GM12865 (cell line): ENCODE data around the gene BMPR2.
"Not testable (repeated sequence)": the region's sequence is repeated elsewhere in the genome, so short reads cannot be mapped to it uniquely, and the experiment has no call there.

Experiments
- DNase-seq: peaks from one replicate; pipeline ENCODE4 v3.0.0; 2010; ENCODE audit warnings: low read depth
- H3K4me3 ChIP-seq: 2 replicates; pipeline ENCODE4 v1.5.1; 2011; ENCODE audit warnings: mild to moderate bottlenecking, low read depth, low read length, control low read depth
- TF ChIP-seq, protein P1 (sequence below): IDR thresholded peaks from 2 replicates; pipeline ENCODE4 v1.5.1; 2011; ENCODE audit warnings: low read length, control low read depth, low read depth, inconsistent platforms; ENCODE audit not compliant: insufficient read depth; ENCODE audit errors: missing control alignments

The BMPR2 gene

DNA sequence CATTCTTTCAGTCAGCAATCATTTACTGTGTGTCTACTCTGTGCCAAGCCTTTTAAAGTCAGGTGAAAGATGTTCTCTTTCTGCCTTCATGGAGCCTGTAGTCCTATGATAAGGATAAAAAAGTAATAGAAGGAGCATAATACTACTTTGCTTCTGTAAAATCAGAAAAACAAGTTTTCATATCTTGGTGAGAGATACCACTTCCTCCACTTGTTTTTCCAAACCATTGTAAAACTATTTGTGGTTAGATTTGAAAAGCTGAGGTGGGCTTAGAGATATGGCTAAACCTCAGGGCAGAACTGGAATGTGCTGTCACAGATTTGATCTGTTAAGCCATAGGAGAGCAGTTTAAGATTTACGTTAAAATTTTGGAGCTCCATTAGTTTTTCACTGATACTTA lies 153.9 kb downstream of the BMPR2 start:
- no peak overlapping the region for H3K4me3 ChIP-seq
- TF ChIP-seq, protein P1, sequence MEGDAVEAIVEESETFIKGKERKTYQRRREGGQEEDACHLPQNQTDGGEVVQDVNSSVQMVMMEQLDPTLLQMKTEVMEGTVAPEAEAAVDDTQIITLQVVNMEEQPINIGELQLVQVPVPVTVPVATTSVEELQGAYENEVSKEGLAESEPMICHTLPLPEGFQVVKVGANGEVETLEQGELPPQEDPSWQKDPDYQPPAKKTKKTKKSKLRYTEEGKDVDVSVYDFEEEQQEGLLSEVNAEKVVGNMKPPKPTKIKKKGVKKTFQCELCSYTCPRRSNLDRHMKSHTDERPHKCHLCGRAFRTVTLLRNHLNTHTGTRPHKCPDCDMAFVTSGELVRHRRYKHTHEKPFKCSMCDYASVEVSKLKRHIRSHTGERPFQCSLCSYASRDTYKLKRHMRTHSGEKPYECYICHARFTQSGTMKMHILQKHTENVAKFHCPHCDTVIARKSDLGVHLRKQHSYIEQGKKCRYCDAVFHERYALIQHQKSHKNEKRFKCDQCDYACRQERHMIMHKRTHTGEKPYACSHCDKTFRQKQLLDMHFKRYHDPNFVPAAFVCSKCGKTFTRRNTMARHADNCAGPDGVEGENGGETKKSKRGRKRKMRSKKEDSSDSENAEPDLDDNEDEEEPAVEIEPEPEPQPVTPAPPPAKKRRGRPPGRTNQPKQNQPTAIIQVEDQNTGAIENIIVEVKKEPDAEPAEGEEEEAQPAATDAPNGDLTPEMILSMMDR: no peak
- DNase-seq: no peak

DNA sequence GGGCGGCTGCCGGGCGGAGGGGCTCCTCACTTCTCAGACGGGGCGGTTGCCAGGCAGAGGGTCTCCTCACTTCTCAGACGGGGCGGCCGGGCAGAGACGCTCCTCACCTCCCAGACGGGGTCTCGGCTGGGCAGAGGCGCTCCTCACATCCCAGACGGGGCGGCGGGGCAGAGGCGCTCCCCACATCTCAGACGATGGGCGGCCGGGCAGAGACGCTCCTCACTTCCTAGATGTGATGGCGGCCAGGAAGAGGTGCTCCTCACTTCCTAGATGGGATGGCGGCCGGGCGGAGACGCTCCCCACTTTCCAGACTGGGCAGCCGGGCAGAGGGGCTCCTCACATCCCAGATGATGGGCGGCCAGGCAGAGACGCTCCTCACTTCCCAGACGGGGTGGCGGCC lies 159.2 kb downstream of the BMPR2 start:
- not testable (repeated sequence) for DNase-seq, H3K4me3 ChIP-seq

DNA sequence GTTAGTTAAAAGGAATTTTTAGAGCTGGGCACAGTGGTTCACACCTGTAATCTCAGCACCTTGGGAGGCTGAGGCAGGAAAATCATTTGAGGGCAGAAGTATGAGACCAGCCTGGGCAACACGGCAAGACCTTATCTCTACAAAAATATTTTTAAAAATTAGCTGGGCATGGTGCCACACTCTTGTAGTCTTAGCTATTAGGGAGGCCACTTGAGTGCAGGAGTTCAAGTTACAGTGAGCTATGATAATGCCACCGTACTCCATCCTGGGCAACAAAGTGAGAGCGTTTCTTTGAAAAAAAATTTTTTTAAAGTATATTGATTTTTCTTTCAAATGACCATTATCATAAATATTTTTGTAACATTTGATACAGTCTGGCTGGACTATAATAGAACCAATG lies 165.0 kb downstream of the BMPR2 start:
- DNase-seq: no peak
- TF ChIP-seq, protein P1: no peak
- no peak overlapping the region for H3K4me3 ChIP-seq

DNA sequence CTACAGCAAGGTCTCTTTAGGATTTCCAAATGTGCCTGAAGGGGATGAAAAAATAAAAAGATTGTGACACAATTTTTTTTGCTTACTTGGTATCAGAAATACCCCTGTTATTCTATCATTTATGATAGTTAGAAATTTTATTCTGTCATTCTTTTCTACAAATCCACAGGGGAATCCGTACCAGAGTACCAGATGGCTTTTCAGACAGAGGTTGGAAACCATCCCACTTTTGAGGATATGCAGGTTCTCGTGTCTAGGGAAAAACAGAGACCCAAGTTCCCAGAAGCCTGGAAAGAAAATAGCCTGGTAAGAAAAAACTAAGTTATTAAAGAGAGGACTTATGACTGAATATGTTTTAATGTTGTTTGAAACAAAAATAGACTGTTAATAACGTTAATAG lies 166.0 kb downstream of the BMPR2 start:
- no peak overlapping the region for H3K4me3 ChIP-seq
- no peak for DNase-seq
- TF ChIP-seq, protein P1: no peak

DNA sequence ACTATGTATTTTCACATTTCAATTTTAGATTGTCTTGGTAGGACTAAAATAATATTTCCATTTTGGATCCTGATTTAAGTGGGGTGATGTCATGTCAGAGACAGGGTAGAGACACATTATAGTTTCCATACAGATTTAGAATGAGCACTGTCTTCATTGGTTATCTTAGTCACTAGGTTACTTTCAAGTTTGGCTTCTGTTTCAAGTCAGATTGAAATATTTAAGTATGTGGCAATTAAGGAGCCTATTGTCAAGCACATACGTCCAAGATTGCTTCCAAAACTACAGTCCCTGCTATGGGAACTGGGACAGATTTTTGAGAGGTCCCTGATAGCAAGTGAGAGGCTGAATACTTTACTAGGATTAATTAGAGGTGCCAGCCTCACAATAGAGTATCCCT lies 169.4 kb downstream of the BMPR2 start:
- peak; percentile 5 for DNase-seq
- TF ChIP-seq, protein P1: no peak
- H3K4me3 ChIP-seq: no peak overlapping the region

DNA sequence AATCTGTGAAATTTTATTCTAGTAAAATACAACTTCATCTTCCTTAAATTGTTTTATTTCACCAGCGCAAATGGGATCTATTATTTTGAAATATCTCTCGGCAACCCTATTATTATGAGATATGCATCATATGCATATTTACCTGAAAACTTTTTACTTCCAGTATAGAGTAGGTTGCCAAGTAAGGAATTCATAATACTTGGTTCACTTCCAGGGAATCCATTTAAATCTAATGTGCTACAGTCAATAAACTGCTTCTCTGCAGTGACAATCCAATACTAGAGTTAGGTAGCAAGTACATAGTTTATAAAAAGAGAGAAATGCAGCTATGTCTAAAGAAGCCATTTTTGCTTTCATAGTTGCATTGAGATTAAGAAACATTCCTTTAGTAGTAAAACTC lies 169.8 kb downstream of the BMPR2 start:
- H3K4me3 ChIP-seq: no peak overlapping the region
- TF ChIP-seq, protein P1: no peak
- no peak for DNase-seq

DNA sequence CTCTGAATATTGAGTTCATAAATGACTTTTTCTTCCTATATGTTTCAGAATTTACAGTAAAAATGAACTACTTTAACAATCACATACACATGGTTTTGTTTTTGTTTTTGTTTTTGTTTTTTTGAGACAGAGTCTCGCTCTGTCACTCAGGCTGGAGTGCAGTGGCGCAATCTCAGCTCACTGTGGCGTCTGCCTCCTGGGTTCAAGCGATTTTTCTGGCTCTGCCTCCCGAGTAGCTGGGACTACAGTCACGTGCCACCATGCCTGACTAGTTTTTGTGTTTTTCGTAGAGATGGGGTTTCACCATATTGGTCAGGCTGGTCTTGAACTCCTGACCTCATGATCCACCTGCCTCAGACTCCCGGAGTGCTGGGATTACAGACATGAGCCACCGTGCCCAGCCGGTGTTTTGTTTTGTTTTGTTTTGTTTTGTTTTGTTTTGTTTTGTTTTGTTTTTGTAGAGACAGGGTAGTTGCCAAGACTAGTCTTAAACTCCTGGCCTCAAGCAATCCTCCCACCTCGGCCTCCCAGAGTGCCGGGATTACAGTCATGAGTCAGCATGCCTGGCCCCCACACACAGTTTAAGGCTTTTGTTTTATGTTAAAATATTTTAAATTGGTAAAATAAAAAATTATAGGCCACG lies 170.5 kb downstream of the BMPR2 start:
- not testable (repeated sequence) for H3K4me3 ChIP-seq, DNase-seq

DNA sequence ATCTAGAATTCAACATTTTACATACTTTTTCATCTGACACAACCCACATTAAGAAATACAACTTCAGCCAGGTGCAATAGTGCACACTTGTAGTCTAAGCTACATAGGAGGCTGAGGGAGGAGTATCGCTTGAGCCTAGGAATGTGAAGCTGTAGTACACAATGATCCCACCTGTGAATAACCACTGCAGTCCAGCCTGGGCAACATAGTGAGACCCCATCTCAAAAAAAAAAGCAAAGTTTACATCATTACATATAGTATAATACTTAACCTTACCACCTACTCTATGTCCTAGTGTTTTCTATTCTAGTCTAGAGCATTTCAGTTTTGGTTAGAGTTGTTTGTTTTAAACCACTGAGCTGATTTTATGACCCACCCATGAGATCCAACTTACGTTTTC lies 172.1 kb downstream of the BMPR2 start:
- no peak for DNase-seq
- no peak overlapping the region for H3K4me3 ChIP-seq
- TF ChIP-seq, protein P1: no peak

DNA sequence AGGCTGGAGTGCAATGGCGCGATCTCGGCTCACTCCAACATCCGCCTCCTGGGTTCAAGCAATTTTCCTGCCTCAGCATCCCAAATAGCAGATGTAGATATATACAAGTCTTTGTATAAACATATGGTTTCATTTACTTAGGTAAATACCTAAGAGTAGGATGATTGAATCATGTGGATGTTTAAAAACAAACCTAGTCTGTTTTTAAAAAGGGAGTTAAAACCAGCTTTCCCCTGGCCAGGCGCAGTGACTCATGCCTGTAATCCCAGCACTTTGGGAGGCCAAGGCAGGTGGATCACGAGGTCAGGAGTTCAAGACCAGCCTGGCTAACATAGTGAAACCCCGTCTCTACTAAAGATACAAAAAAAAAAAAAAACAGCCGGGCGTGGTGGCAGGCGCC lies 174.9 kb downstream of the BMPR2 start:
- not testable (repeated sequence) for DNase-seq, H3K4me3 ChIP-seq
